ENCODE results near the gene BACE2. TPM values are rescaled to one million over a fixed set of nuclear protein-coding genes. Genes with fewer than 3 reads are reported as not detected.

The BACE2 gene
- total and polyA plus RNA-seq, 2 donors (not counting 1 experiment from before 2014, with no cell fraction given) = 19.5 to 31.5 TPM

DNA sequence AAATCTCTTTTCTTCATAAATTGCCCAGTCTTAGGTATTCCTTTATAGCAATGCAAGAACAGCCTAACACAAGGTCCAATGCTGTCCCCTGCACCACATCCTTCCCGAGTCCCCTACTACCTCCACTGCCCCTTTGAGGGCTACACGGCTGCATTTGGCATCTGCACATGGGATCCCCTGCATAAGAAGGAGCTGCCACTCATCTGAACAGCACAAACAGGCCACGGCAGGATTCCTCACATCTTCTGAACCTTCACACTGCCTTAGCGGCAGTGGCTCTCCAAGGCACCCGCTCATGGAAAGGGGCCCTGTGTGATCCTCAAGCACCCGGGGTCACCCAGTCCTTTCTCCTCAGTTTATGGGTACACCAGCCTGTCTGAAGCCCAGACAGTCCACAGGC, 29.2 kb upstream of the BACE2 start:
- no peak for TF ChIP-seq EZH2 (IDR thresholded peaks at IDR 0.05; ENCODE audit: low read length, missing control alignments)
- TF ChIP-seq, protein P1, sequence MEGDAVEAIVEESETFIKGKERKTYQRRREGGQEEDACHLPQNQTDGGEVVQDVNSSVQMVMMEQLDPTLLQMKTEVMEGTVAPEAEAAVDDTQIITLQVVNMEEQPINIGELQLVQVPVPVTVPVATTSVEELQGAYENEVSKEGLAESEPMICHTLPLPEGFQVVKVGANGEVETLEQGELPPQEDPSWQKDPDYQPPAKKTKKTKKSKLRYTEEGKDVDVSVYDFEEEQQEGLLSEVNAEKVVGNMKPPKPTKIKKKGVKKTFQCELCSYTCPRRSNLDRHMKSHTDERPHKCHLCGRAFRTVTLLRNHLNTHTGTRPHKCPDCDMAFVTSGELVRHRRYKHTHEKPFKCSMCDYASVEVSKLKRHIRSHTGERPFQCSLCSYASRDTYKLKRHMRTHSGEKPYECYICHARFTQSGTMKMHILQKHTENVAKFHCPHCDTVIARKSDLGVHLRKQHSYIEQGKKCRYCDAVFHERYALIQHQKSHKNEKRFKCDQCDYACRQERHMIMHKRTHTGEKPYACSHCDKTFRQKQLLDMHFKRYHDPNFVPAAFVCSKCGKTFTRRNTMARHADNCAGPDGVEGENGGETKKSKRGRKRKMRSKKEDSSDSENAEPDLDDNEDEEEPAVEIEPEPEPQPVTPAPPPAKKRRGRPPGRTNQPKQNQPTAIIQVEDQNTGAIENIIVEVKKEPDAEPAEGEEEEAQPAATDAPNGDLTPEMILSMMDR (conservative IDR thresholded peaks at IDR 0.05 in 1 of 2, IDR thresholded peaks at IDR 0.05 in 1 of 2; ENCODE audit: low read depth in 1 of 2, low read length in 2 of 2) = no peak
- H3K9me3 ChIP-seq (ENCODE audit: control insufficient read depth, insufficient read depth, low read depth, low read length) = no peaks in the 10 kb centered on the region
- no peak overlapping the region for H3K27ac ChIP-seq (ENCODE audit: insufficient read depth, low read length)
- no peak for DNase-seq (ENCODE audit: low read depth in 2 of 2)
- no peak overlapping the region for H2AFZ ChIP-seq (ENCODE audit: low read length)
- H3K36me3 ChIP-seq (ENCODE audit: control insufficient read depth, insufficient read depth, low read length) = no peaks in the 10 kb centered on the region
- H3K79me2 ChIP-seq (ENCODE audit: control insufficient read depth, insufficient read depth, low read length) = no peaks in the 10 kb centered on the region
- H3K9ac ChIP-seq (ENCODE audit: insufficient read depth, low read length) = no peak overlapping the region
- no peaks in the 10 kb centered on the region for H3K27me3 ChIP-seq (ENCODE audit: control insufficient read depth, insufficient read depth, low read length)
- no peaks in the 10 kb centered on the region for H4K20me1 ChIP-seq (ENCODE audit: control insufficient read depth, extremely low read depth, insufficient read depth, low read length)
- no peak overlapping the region for H3K4me3 ChIP-seq (replicated peaks in 1 of 4; ENCODE audit: control extremely low read depth in 1 of 4, insufficient read depth in 1 of 4, low read depth in 3 of 4, low read length in 4 of 4)
- H3K4me1 ChIP-seq (ENCODE audit: control insufficient read depth, extremely low read depth, insufficient read depth, low read length) = no peaks in the 10 kb centered on the region
- H3K4me2 ChIP-seq (ENCODE audit: extremely low read depth, insufficient read depth, low read length) = no peak overlapping the region

DNA sequence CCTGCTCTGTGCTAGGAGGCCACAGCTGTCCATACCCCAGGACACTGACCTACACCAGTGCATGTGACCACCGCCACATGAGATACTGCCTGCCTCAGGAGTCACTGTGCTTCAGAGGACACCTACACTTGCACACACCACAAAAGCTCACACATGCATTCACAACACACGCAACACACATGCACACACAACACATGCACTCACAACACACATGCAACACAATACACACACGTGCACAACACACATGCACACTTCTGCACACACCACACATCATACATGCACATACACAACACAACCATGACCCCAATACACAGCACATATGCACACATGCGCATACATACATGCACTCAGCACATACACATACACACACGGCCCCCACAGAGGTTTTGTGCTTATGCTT, 28.7 kb upstream of the BACE2 start:
- no peak for DNase-seq (ENCODE audit: low read depth in 2 of 2)
- no peak overlapping the region for H3K9ac ChIP-seq (ENCODE audit: insufficient read depth, low read length)

DNA sequence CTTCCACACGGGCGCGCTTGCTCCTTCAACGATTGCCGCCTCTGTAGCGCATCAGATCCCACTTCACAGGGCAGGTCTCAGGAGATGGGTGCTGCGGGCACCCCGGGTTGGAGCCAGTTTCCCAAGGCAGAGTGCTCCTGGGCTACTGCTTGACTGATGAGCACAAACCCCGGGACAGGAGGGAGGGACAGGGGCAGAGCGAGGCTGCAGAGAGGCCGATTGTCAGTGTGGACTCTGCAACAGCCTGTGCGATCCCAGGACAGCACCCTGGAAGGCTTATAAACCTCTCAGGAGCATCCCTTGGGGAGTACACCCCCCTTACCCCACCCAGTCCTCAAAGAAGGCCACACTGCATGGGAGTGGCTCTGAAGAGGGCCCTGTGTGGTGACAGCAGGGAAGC, 28.0 kb upstream of the BACE2 start:
- H3K27me3 ChIP-seq (ENCODE audit: control insufficient read depth, insufficient read depth, low read length) = no peaks in the 10 kb centered on the region
- H3K79me2 ChIP-seq (ENCODE audit: control insufficient read depth, insufficient read depth, low read length) = no peaks in the 10 kb centered on the region
- no peaks in the 10 kb centered on the region for H3K9me3 ChIP-seq (ENCODE audit: control insufficient read depth, insufficient read depth, low read depth, low read length)
- H3K4me3 ChIP-seq (replicated peaks in 1 of 4; ENCODE audit: control extremely low read depth in 1 of 4, insufficient read depth in 1 of 4, low read depth in 3 of 4, low read length in 4 of 4) = no peak overlapping the region
- H3K9ac ChIP-seq (ENCODE audit: insufficient read depth, low read length) = no peak overlapping the region
- no peak overlapping the region for H3K27ac ChIP-seq (ENCODE audit: insufficient read depth, low read length)
- H3K4me1 ChIP-seq (ENCODE audit: control insufficient read depth, extremely low read depth, insufficient read depth, low read length) = no peaks in the 10 kb centered on the region
- TF ChIP-seq, protein P1 (conservative IDR thresholded peaks at IDR 0.05 in 1 of 2, IDR thresholded peaks at IDR 0.05 in 1 of 2; ENCODE audit: low read depth in 1 of 2, low read length in 2 of 2) = no peak
- no peak for TF ChIP-seq EZH2 (IDR thresholded peaks at IDR 0.05; ENCODE audit: low read length, missing control alignments)
- no peak overlapping the region for H3K4me2 ChIP-seq (ENCODE audit: extremely low read depth, insufficient read depth, low read length)
- no peaks in the 10 kb centered on the region for H4K20me1 ChIP-seq (ENCODE audit: control insufficient read depth, extremely low read depth, insufficient read depth, low read length)
- no peak for DNase-seq (ENCODE audit: low read depth in 2 of 2)
- no peak overlapping the region for H2AFZ ChIP-seq (ENCODE audit: low read length)
- no peaks in the 10 kb centered on the region for H3K36me3 ChIP-seq (ENCODE audit: control insufficient read depth, insufficient read depth, low read length)

More for the DNA sequence above, 28.7 kb upstream of the BACE2 start:
- Histone ChIP-seq H4K20me1 (ENCODE audit: control insufficient read depth, extremely low read depth, insufficient read depth, low read length) (no peaks in the 10 kb centered on the region), H3K4me3 (replicated peaks in 1 of 4; ENCODE audit: control extremely low read depth in 1 of 4, insufficient read depth in 1 of 4, low read depth in 3 of 4, low read length in 4 of 4) (no peak overlapping the region), H3K9me3 (ENCODE audit: control insufficient read depth, insufficient read depth, low read depth, low read length) (no peaks in the 10 kb centered on the region), H3K4me1 (ENCODE audit: control insufficient read depth, extremely low read depth, insufficient read depth, low read length) (no peaks in the 10 kb centered on the region), H3K36me3 (ENCODE audit: control insufficient read depth, insufficient read depth, low read length) (no peaks in the 10 kb centered on the region), H3K27me3 (ENCODE audit: control insufficient read depth, insufficient read depth, low read length) (no peaks in the 10 kb centered on the region), H3K4me2 (ENCODE audit: extremely low read depth, insufficient read depth, low read length) (no peak overlapping the region), H3K79me2 (ENCODE audit: control insufficient read depth, insufficient read depth, low read length) (no peaks in the 10 kb centered on the region), H3K27ac (ENCODE audit: insufficient read depth, low read length) (no peak overlapping the region), H2AFZ (ENCODE audit: low read length) (no peak overlapping the region)
- TF ChIP-seq EZH2 (IDR thresholded peaks at IDR 0.05; ENCODE audit: low read length, missing control alignments) = no peak
- TF ChIP-seq, protein P1 (conservative IDR thresholded peaks at IDR 0.05 in 1 of 2, IDR thresholded peaks at IDR 0.05 in 1 of 2; ENCODE audit: low read depth in 1 of 2, low read length in 2 of 2) = no peak

Data from fibroblast of lung (primary cell).